HG03469 (cell line): ENCODE data around the gene TBL2.
"Not testable (repeated sequence)": the region's sequence is repeated elsewhere in the genome, so short reads cannot be mapped to it uniquely, and the experiment has no call there.

Experiments used
- ATAC-seq: cut with Tn5 transposase; IDR thresholded peaks from one replicate; pipeline ENCODE4 v1.9.1; 2021; ENCODE audit warnings: mild to moderate bottlenecking, moderate library complexity, moderate number of reproducible peaks; ENCODE audit not compliant: unreplicated experiment

Gene TBL2

GRCh38 chr7:73537051-73537450 is 41.3 kb downstream of the TBL2 start:
- ATAC-seq = no peak

GRCh38 chr7:73536479-73536878 is 41.9 kb downstream of the TBL2 start:
- no peak for ATAC-seq

DNA sequence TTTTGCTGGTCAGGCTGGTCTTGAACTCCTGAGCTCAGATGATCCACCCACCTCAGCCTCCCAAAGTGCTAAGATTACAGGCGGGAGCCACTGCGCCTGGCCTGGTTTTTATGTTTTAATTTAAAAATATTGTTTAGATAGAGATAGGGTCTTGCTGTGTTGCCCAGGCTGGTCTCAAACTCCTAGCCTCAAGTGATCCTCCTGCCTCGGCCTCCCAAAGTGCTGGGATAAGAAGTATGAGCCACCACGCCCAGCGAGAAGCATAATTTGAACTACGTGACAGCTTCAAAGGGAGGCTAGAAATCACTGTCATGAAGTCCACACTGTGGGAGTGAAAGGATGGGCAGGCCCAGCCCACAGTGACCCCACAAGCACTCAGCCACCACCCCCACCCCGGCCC is 42.5 kb downstream of the TBL2 start:
- ATAC-seq = not testable (repeated sequence)

DNA sequence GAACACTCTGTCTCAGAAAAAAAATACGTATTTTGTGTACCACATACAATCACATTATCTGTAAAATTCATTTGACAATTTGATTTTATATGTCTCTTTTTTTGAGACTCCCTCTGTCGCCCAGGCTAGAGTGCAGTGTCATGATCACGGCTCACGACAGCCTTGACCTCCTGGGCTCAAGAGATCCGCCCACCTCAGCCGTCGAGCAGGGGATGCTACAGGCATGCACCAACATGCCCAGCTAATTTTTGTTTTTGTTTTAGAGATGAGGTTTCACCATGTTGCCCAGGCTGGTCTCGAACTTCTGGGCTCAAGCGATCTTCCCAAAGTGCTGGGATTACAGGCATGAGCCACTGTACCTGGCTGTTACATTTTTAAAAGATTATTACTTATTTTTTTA is 44.6 kb downstream of the TBL2 start:
- no peak for ATAC-seq

DNA sequence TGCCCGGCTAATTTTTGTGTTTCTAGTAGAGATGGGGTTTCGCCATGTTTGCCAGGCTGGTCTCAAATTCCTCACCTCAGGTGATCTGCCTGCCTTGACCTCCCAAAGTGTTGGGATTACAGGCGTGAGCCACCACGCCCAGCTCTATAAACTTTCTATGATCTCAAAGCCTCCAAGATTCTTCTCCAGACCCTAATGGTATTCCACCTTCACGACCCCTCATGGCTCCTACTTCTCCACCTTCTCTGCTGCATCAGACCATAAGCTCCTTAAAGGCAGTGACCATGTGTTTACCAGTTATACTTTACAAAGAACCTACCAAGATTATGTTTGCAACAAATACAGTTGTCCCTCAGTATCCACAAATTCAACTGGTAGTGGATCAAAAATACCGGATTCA is 46.2 kb downstream of the TBL2 start:
- ATAC-seq = no peak

- ATAC-seq = no peak
These were observed 47.6 kb downstream of the TBL2 start for GRCh38 chr7:73530800-73531199.

DNA sequence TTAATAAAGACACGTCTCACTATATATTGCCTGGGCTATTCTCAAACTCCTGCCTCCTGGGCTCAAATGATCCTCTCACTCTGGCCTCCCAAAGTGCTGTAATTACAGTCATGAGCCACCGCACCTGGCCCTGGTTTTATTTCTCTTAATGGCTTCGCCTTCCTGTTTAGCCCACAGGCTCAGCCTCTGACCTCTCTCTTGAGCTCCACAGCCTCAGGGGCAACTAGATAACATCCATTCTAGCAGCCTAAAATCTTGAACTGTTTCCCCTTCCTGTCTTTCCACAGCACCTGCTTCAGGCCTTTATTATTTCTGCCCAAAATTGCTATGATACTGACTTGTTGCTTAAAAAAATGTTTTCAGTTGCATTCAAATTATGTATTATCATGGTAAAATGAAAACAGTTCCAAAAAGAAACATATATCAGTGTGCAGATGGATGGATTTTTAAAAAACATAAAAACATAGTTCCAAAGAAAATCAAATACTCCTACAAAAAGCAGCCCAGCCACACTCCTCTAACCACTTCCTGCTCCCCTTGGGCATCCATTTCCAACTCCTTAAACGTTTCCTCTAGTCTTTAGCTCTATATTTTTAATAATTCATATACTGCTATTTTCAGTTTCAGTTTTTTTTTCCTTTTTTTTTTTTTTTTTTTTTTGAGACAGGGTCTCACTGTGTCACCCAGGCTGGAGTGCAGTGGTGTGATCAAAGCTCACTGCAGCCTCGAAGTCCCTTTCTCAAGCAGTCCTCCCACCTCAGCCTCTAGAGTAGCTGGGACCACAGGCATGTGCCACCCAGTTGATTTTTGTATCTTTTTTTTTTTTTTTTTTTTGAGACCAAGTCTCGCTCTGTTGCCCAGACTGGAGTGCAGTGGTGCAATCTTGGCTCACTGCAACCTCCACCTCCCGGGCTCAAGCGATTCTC is 51.2 kb downstream of the TBL2 start:
- ATAC-seq = no peak

- ATAC-seq = not testable (repeated sequence)
These were observed 52.3 kb downstream of the TBL2 start for GRCh38 chr7:73526158-73526494.

DNA sequence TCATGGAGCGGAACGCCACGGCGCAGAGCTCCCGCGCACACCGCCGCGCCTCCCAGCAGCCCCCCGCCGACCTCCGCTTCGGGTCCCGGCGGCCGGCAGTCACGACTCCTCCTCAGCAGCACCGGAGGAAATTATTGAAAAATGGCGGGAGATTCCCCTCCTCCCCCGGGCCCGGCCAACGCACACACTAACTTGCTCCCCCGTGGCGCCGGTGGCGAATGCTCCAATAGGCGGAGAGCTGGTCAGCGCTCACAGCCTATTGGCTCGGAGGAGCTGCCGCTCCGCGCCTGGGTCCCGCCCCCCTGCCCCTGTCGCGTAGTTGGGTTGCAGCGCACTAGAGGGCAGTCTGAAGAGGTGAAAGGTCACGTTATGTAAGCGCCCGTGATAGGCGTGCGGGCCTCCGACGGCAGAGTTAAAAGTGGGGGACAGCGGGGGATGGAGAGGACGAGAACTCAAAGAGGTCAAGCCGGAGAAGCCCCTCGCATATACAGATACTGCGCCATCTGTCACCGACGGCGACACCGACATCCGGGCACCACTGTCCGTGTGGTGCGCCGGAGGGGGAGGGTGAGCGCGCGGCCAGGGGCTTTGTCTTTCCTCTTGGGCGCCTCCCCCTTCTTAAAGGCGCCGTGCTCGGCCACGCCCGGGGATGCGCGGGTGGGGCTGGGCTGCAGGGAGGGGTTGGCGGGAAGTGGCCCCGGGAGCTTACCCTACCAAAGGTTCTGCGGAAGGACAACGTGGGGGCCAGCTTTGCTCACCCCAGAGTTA is 56.1 kb downstream of the TBL2 start, which contains the start of gene BAZ1B:
Gene BAZ1B, minus strand, starts transcription at position 189 of the 768 bp plus-strand sequence. CDS start 360 bp downstream, outside the sequence.
- ATAC-seq = peak; percentile 77

DNA sequence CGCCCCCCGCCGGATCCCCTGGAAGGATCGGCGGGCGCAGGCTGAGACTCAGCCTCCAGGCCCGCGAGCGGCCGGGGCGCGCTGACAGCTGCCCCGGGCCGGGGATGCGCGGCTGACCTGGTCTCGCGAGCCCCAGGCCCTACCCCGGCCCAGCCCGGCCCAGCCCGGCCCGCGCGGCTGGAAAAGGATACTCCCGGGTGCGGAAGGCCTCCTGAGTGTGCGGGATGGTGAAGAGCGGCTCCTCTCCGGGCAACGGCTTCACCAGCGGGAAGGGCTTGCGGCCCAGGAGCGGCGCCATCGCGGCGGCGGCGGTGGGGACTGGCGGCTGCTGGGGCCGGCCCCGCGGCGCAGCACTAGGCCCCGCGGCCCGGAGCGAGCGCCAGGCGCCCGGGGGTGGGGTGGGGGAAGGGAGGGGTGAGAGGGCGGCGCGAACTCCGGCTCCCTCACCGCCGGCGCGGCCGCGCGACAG is 56.7 kb downstream of the TBL2 start:
- peak; percentile 20 for ATAC-seq

GRCh38 chr7:73520673-73521635 is 57.4 kb downstream of the TBL2 start:
- ATAC-seq = no peak

DNA sequence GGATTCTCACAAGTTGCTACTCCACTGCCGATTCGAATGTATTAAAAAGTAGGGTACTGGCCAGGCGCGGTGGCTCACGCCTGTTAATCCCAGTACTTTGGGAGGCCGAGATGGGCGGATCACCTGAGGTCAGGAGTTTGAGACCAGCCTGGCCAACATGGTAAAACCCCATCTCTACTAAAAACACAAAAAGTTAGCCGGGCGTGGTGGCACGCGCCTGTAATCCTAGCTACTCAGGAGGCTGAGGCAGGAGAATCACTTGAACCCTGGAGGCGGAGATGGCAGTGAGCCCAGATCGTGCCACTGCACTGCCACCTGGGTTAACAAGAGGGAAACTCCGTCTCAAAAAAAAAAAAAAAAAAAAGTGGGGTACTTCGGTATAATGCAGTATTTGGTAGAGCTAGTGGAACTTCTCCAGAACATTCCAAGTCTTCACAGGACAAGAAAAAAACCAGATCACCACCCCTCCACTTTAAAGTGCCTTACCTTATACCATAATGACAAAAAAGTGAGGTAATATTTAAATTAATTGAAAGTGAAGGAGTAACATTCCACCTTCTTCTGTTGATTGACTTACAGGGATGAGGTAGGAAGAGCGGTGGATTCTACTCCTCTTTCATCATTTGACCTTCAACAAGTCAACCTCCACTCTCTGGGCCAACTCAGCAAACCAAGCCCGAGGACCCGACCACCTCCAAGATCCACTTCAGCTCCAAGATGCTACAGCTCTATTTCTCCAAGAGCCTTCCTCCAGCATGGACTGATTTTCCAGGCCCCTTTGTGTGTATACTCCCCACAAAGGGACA is 58.3 kb downstream of the TBL2 start:
- no peak for ATAC-seq

DNA sequence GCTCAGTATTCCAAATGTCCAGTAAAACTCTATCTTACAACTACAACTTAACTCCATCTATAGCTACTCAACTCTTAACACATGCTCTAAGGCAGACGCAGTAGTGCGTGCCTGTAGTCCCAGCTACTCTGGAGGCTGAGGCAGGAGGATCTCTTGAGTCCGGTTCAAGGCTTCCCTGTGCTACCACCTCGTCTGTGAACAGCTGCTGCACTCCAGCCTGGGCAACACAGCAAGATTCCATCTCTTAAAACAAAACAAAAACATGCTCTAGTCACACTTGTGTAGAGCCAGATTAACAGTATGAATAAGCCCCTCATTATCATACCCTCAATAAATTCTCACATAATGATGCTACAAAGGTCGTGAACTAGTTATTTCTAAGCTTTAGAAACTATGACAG is 59.9 kb downstream of the TBL2 start:
- no peak for ATAC-seq
